SH-SY5Y (cell line): ENCODE data around the gene HORMAD2.

ENCODE experiments used
- GATA2 ChIP-seq: IDR thresholded peaks from 2 replicates; pipeline ENCODE4 v1.6.1; 2011; ENCODE audit warnings: mild to moderate bottlenecking, low read depth, low read length
- GATA3 ChIP-seq: IDR thresholded peaks from 2 replicates; pipeline ENCODE4 v1.6.1; 2011; ENCODE audit warnings: low read depth, mild to moderate bottlenecking, low read length, moderate library complexity

Gene HORMAD2

GRCh38 chr22:30045901-30046715, 34.2 kb upstream of the HORMAD2 start:
- TF ChIP-seq GATA2, result no peak
- TF ChIP-seq GATA3, result no peak

GRCh38 chr22:30046716-30047363, 33.4 kb upstream of the HORMAD2 start:
- TF ChIP-seq GATA3, result no peak
- TF ChIP-seq GATA2, result no peak

GRCh38 chr22:30047364-30047738, 32.9 kb upstream of the HORMAD2 start:
- TF ChIP-seq GATA2, result no peak
- TF ChIP-seq GATA3, result no peak

- TF ChIP-seq GATA3 (no peak), GATA2 (no peak)
These were observed 31.6 kb upstream of the HORMAD2 start for GRCh38 chr22:30048681-30049080.

- TF ChIP-seq GATA3 (no peak), GATA2 (no peak)
These were observed 26.0 kb upstream of the HORMAD2 start for GRCh38 chr22:30054067-30054763.

GRCh38 chr22:30054764-30055069, 25.5 kb upstream of the HORMAD2 start:
- TF ChIP-seq GATA2 (peak; percentile 66; the same call in 1 of the 2 replicates), GATA3 (no peak)

- TF ChIP-seq GATA3 (no peak), GATA2 (no peak)
These were observed 24.2 kb upstream of the HORMAD2 start for GRCh38 chr22:30056015-30056414.

- TF ChIP-seq GATA3 (no peak), GATA2 (no peak)
These were observed 22.9 kb upstream of the HORMAD2 start for GRCh38 chr22:30057375-30057774.

GRCh38 chr22:30062259-30062658, 18.0 kb upstream of the HORMAD2 start:
- TF ChIP-seq GATA2 (no peak), GATA3 (no peak)

GRCh38 chr22:30062950-30063349, 17.3 kb upstream of the HORMAD2 start:
- TF ChIP-seq GATA2 (no peak), GATA3 (no peak)

- TF ChIP-seq GATA3 (no peak), GATA2 (no peak)
These were observed 16.1 kb upstream of the HORMAD2 start for GRCh38 chr22:30064172-30064571.

- TF ChIP-seq GATA2 (no peak), GATA3 (no peak)
These were observed 6.5 kb upstream of the HORMAD2 start for GRCh38 chr22:30073743-30074142.

GRCh38 chr22:30074147-30074546, 6.1 kb upstream of the HORMAD2 start:
- TF ChIP-seq GATA3 (no peak), GATA2 (no peak)

GRCh38 chr22:30074994-30075393, 5.3 kb upstream of the HORMAD2 start:
- TF ChIP-seq GATA3 (no peak), GATA2 (no peak)

- TF ChIP-seq GATA3 (no peak), GATA2 (no peak)
These were observed 2.9 kb upstream of the HORMAD2 start for GRCh38 chr22:30077279-30077880.
